GM06990 (cell line): ENCODE measurements around the gene ECPAS.
"Not testable (repeated sequence)": the region's sequence is repeated elsewhere in the genome, so short reads cannot be mapped to it uniquely, and the experiment has no call there.

Experiments used
- DNase-seq: peaks from one replicate; pipeline ENCODE4 v3.0.0-alpha.2; 2011; ENCODE audit not compliant: insufficient read length; ENCODE audit errors: extremely low read depth
- H3K27me3 ChIP-seq: replicated peaks from 2 replicates; pipeline ENCODE4 v1.6.0; 2011; ENCODE audit warnings: low read length; ENCODE audit not compliant: control insufficient read depth, insufficient read depth
- H3K36me3 ChIP-seq: 2 replicates; pipeline ENCODE4 v1.5.1; 2011; ENCODE audit warnings: low read length; ENCODE audit not compliant: control insufficient read depth, insufficient read depth
- H3K4me3 ChIP-seq: replicated peaks from 2 replicates; pipeline ENCODE4 v1.5.1; 2011; ENCODE audit warnings: low read depth, mild to moderate bottlenecking, control low read depth, low read length
- CTCF ChIP-seq: IDR thresholded peaks from 2 replicates; pipeline ENCODE4 v1.5.1; 2011; ENCODE audit warnings: low read length, control low read depth, mild to moderate bottlenecking, inconsistent platforms; ENCODE audit not compliant: insufficient read depth, poor library complexity, severe bottlenecking

ECPAS gene

GRCh38 chr9:111501648-111502047 lies 17.5 kb upstream of the ECPAS start:
- Histone ChIP-seq H3K4me3 (no peak overlapping the region), H3K36me3 (no peaks in the 10 kb centered on the region), H3K27me3 (no peaks in the 10 kb centered on the region)
- DNase-seq, result no peak
- no peak for TF ChIP-seq CTCF

GRCh38 chr9:111501005-111501562 lies 16.9 kb upstream of the ECPAS start:
- no peak for DNase-seq
- Histone ChIP-seq H3K27me3 (no peaks in the 10 kb centered on the region), H3K4me3 (no peak overlapping the region), H3K36me3 (no peaks in the 10 kb centered on the region)
- TF ChIP-seq CTCF, result no peak

- not testable (repeated sequence) for DNase-seq, H3K27me3 ChIP-seq, H3K4me3 ChIP-seq, H3K36me3 ChIP-seq
Measured at GRCh38 chr9:111497196-111497595, 13.0 kb upstream of the ECPAS start.

- Histone ChIP-seq H3K27me3 (no peaks in the 10 kb centered on the region), H3K4me3 (peak overlapping the region; percentile 90), H3K36me3 (no peaks in the 10 kb centered on the region)
- TF ChIP-seq CTCF, result no peak
- no peak for DNase-seq
Measured at GRCh38 chr9:111484572-111484894, 350 bp upstream of the ECPAS start.

- no peaks in the 10 kb centered on the region for H3K27me3 ChIP-seq
- TF ChIP-seq CTCF, result no peak
- peak overlapping the region; percentile 90 for H3K4me3 ChIP-seq
- DNase-seq, result no peak
- H3K36me3 ChIP-seq, result no peaks in the 10 kb centered on the region
Measured at GRCh38 chr9:111483439-111483857, 735 bp downstream of the ECPAS start.

GRCh38 chr9:111482694-111483438 lies 1.3 kb downstream of the ECPAS start:
- no peaks in the 10 kb centered on the region for H3K36me3 ChIP-seq
- TF ChIP-seq CTCF, result no peak
- no peaks in the 10 kb centered on the region for H3K27me3 ChIP-seq
- H3K4me3 ChIP-seq, result peak overlapping the region; percentile 90
- peak; percentile 83 for DNase-seq
